ENCODE results near the gene EFNA5. TPM values are rescaled to one million over a fixed set of nuclear protein-coding genes. Genes with fewer than 3 reads are reported as not detected.

Gene EFNA5
- total RNA-seq, 1 experiment from 2014 or later = 1.5 TPM

GRCh38 chr5:107439832-107440231, 230.9 kb downstream of the EFNA5 start:
- Histone ChIP-seq H3K27me3 (replicated peaks; ENCODE audit: control insufficient read depth, insufficient read depth, low read length) (no peaks in the 10 kb centered on the region; the same call in 1 of the 2 replicates), H3K4me3 (ENCODE audit: low read depth, low read length) (no peak overlapping the region), H3K4me1 (no peaks in the 10 kb centered on the region), H3K36me3 (ENCODE audit: control insufficient read depth, insufficient read depth, low read length) (no peaks in the 10 kb centered on the region), H3K9me3 (no peaks in the 10 kb centered on the region)
- H3K9me3 Mint-ChIP-seq (ENCODE audit: unreplicated experiment) = no peaks in the 10 kb centered on the region
- POLR2A ChIA-PET = no interaction called here
- CTCF ChIA-PET = no interaction called here
- H3K27ac Mint-ChIP-seq (ENCODE audit: unreplicated experiment) = no peak overlapping the region
- DNase-seq = no peak
- H3K4me1 Mint-ChIP-seq (ENCODE audit: low read depth, unreplicated experiment) = no peaks in the 10 kb centered on the region
- H3K4me3 Mint-ChIP-seq (ENCODE audit: unreplicated experiment) = no peak overlapping the region
- no peaks in the 10 kb centered on the region for H3K36me3 Mint-ChIP-seq (ENCODE audit: insufficient read depth, unreplicated experiment)
- no peaks in the 10 kb centered on the region for H3K27me3 Mint-ChIP-seq (ENCODE audit: insufficient read depth, unreplicated experiment)
- intact Hi-C loops (cut with micrococcal nuclease; ENCODE audit: unreplicated experiment) = no loop called here
- TF ChIP-seq CTCF (IDR thresholded peaks at IDR 0.05; ENCODE audit: insufficient read depth in 1 of 2, low read depth in 1 of 2, low read length in 1 of 2, severe bottlenecking in 1 of 2, unreplicated experiment in 1 of 2) = no peak
- no TSS peak for BruUV-seq (replicated peaks)

- CTCF ChIA-PET = no interaction called here
These were observed 232.7 kb downstream of the EFNA5 start for GRCh38 chr5:107437986-107438510.

GRCh38 chr5:107437154-107437553, 233.6 kb downstream of the EFNA5 start:
- H3K27me3 Mint-ChIP-seq (ENCODE audit: insufficient read depth, unreplicated experiment) = no peaks in the 10 kb centered on the region
- H3K4me1 Mint-ChIP-seq (ENCODE audit: low read depth, unreplicated experiment) = no peaks in the 10 kb centered on the region
- no peak overlapping the region for H3K27ac Mint-ChIP-seq (ENCODE audit: unreplicated experiment)
- DNase-seq = no peak
- Histone ChIP-seq H3K9me3 (no peaks in the 10 kb centered on the region), H3K4me3 (ENCODE audit: low read depth, low read length) (no peak overlapping the region), H3K36me3 (ENCODE audit: control insufficient read depth, insufficient read depth, low read length) (no peaks in the 10 kb centered on the region), H3K4me1 (no peaks in the 10 kb centered on the region), H3K27me3 (replicated peaks; ENCODE audit: control insufficient read depth, insufficient read depth, low read length) (peaks cover 1% of the 10 kb centered on the region)
- H3K4me3 Mint-ChIP-seq (ENCODE audit: unreplicated experiment) = no peak overlapping the region
- no peaks in the 10 kb centered on the region for H3K36me3 Mint-ChIP-seq (ENCODE audit: insufficient read depth, unreplicated experiment)
- no peak for TF ChIP-seq CTCF (IDR thresholded peaks at IDR 0.05; ENCODE audit: insufficient read depth in 1 of 2, low read depth in 1 of 2, low read length in 1 of 2, severe bottlenecking in 1 of 2, unreplicated experiment in 1 of 2)
- H3K9me3 Mint-ChIP-seq (ENCODE audit: unreplicated experiment) = no peaks in the 10 kb centered on the region
- POLR2A ChIA-PET = no interaction called here
- no TSS peak for BruUV-seq (replicated peaks)
- CTCF ChIA-PET = no interaction called here
- intact Hi-C loops (cut with micrococcal nuclease; ENCODE audit: unreplicated experiment) = no loop called here

More at GRCh38 chr5:107437986-107438510, 232.7 kb downstream of the EFNA5 start:
- Mint-ChIP-seq H3K9me3 (ENCODE audit: unreplicated experiment) (no peaks in the 10 kb centered on the region), H3K27me3 (ENCODE audit: insufficient read depth, unreplicated experiment) (no peaks in the 10 kb centered on the region), H3K4me1 (ENCODE audit: low read depth, unreplicated experiment) (no peaks in the 10 kb centered on the region), H3K27ac (ENCODE audit: unreplicated experiment) (no peak overlapping the region), H3K4me3 (ENCODE audit: unreplicated experiment) (no peak overlapping the region), H3K36me3 (ENCODE audit: insufficient read depth, unreplicated experiment) (no peaks in the 10 kb centered on the region)
- no peak for DNase-seq
- POLR2A ChIA-PET = interaction anchor here (1.0 kb wide), 1 partner anchor 14 kb away, joined by 6 read pairs; no protein-coding TSS in a partner anchor
- intact Hi-C loops (cut with micrococcal nuclease; ENCODE audit: unreplicated experiment) = no loop called here
- Histone ChIP-seq H3K4me1 (no peaks in the 10 kb centered on the region), H3K4me3 (ENCODE audit: low read depth, low read length) (no peak overlapping the region), H3K36me3 (ENCODE audit: control insufficient read depth, insufficient read depth, low read length) (no peaks in the 10 kb centered on the region), H3K27me3 (replicated peaks; ENCODE audit: control insufficient read depth, insufficient read depth, low read length) (peaks cover 1% of the 10 kb centered on the region), H3K9me3 (no peaks in the 10 kb centered on the region)
- BruUV-seq (replicated peaks) = no TSS peak
- no peak for TF ChIP-seq CTCF (IDR thresholded peaks at IDR 0.05; ENCODE audit: insufficient read depth in 1 of 2, low read depth in 1 of 2, low read length in 1 of 2, severe bottlenecking in 1 of 2, unreplicated experiment in 1 of 2)
